GM18517 (cell line): Measurements from ENCODE around the gene SERPINI2.
"Not testable (repeated sequence)": the region's sequence is repeated elsewhere in the genome, so short reads cannot be mapped to it uniquely, and the experiment has no call there.

Experiments used
- ATAC-seq: cut with Tn5 transposase; IDR thresholded peaks from one replicate; pipeline ENCODE4 v1.9.1; 2021; ENCODE audit warnings: mild to moderate bottlenecking, moderate library complexity; ENCODE audit not compliant: unreplicated experiment

Gene SERPINI2

GRCh38 chr3:167450675-167451074 is 23.2 kb downstream of the SERPINI2 start:
- no peak for ATAC-seq

GRCh38 chr3:167450195-167450594 is 23.6 kb downstream of the SERPINI2 start:
- no peak for ATAC-seq

GRCh38 chr3:167445491-167445890 is 28.4 kb downstream of the SERPINI2 start:
- no peak for ATAC-seq

- no peak for ATAC-seq
These were observed 32.6 kb downstream of the SERPINI2 start for GRCh38 chr3:167441256-167441655.

GRCh38 chr3:167437428-167438139 is 36.3 kb downstream of the SERPINI2 start:
- ATAC-seq = no peak

- ATAC-seq = not testable (repeated sequence)
These were observed 46.9 kb downstream of the SERPINI2 start for GRCh38 chr3:167426962-167427361.

- ATAC-seq = not testable (repeated sequence)
These were observed 51.4 kb downstream of the SERPINI2 start for GRCh38 chr3:167422396-167422795.

GRCh38 chr3:167409611-167410010 is 64.2 kb downstream of the SERPINI2 start:
- ATAC-seq = no peak

- peak; percentile 53 for ATAC-seq
These were observed 66.9 kb downstream of the SERPINI2 start for GRCh38 chr3:167406876-167407492.

GRCh38 chr3:167397826-167398225 is 76.0 kb downstream of the SERPINI2 start:
- ATAC-seq = no peak

- ATAC-seq = no peak
These were observed 77.8 kb downstream of the SERPINI2 start for GRCh38 chr3:167396075-167396474.

GRCh38 chr3:167394003-167394402 is 79.8 kb downstream of the SERPINI2 start:
- no peak for ATAC-seq
